SK-N-MC (cell line): Measurements from ENCODE around the gene GSTCD.

Experiments used
- EZH2 ChIP-seq: fragments of 200-600 bp; sonication (generic); IDR thresholded peaks from one replicate; pipeline ENCODE4 v1.6.1; 2017; ENCODE audit warnings: antibody characterized with exemption
- POLR2AphosphoS5 ChIP-seq: IDR thresholded peaks from 2 replicates; pipeline ENCODE4 v1.6.1; 2012; ENCODE audit warnings: mild to moderate bottlenecking, low read depth, low read length, borderline replicate concordance

DNA sequence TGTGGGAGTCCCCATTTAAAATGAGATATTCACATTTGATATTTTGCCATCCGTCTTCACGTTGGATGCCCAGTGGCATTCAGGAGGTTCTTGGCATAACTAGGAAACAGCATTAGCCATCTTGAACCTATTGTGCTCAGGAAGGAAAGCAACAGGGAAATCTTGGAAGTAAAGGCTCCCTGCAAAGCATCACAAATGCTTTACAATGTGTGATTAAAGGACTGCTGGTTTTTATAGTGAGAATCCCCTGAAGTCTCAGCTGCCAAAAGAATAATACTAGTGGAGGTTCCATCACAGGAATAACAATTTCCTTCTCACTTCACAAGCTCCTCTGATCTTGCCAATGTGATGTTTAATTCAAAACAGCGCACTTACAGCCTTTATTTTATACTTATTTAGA lies 137.0 kb downstream of the GSTCD start:
- no peak for TF ChIP-seq EZH2
- no peak for TF ChIP-seq POLR2AphosphoS5
